Astrocyte of the cerebellum (primary cell): ENCODE measurements around the gene LTA4H.

ENCODE experiments used
- DNase-seq: peaks from one replicate; pipeline ENCODE4 v3.0.0-alpha.2; 2011; ENCODE audit warnings: low read depth
- H3K4me3 ChIP-seq: 2 replicates; pipeline ENCODE4 v1.5.1; 2011; ENCODE audit warnings: mild to moderate bottlenecking, low read depth, low read length, moderate library complexity
- in situ Hi-C: cut with HindIII; loops from 2 replicates; pipeline ENCODE4 v1.10.0; 2017; ENCODE audit warnings: low sequenced_read_pairs
- TF ChIP-seq, protein P1 (sequence below): IDR thresholded peaks from 2 replicates; pipeline ENCODE4 v1.5.1; 2012; ENCODE audit warnings: low read length, low read depth, moderate library complexity, mild to moderate bottlenecking; ENCODE audit errors: missing control alignments

The LTA4H gene

GRCh38 chr12:96034621-96035282, 635 bp downstream of the LTA4H start:
- TF ChIP-seq, protein P1, sequence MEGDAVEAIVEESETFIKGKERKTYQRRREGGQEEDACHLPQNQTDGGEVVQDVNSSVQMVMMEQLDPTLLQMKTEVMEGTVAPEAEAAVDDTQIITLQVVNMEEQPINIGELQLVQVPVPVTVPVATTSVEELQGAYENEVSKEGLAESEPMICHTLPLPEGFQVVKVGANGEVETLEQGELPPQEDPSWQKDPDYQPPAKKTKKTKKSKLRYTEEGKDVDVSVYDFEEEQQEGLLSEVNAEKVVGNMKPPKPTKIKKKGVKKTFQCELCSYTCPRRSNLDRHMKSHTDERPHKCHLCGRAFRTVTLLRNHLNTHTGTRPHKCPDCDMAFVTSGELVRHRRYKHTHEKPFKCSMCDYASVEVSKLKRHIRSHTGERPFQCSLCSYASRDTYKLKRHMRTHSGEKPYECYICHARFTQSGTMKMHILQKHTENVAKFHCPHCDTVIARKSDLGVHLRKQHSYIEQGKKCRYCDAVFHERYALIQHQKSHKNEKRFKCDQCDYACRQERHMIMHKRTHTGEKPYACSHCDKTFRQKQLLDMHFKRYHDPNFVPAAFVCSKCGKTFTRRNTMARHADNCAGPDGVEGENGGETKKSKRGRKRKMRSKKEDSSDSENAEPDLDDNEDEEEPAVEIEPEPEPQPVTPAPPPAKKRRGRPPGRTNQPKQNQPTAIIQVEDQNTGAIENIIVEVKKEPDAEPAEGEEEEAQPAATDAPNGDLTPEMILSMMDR: no peak
- DNase-seq: no peak
- in situ Hi-C loops: no loop called here
- peak overlapping the region; percentile 89 for H3K4me3 ChIP-seq

- DNase-seq: no peak
- H3K4me3 ChIP-seq: peak overlapping the region; percentile 89
- in situ Hi-C loops: no loop called here
- TF ChIP-seq, protein P1: no peak
Measured at GRCh38 chr12:96033549-96034389, 1.6 kb downstream of the LTA4H start.

- no peak overlapping the region for H3K4me3 ChIP-seq
- TF ChIP-seq, protein P1: no peak
- no peak for DNase-seq
- in situ Hi-C loops: no loop called here
Measured at GRCh38 chr12:96029826-96030225, 5.6 kb downstream of the LTA4H start.

DNA sequence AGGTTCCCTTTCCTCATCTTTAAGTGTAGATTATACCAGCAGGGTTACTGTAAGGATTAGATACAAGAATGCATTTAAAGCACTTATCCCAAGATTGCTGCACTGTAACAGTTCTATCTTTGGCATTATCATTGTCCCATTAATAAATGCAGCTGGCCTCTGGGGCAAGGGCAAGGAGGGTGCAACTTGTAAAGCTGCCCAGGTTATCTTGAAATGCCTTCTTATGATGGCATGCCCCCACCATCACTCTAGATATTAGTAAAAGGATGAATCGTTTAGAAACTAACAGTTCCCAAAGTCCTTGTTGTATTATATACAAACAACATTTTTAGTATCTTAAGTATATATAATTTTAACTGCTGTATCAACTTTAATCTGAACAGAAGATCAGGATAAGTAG, 6.8 kb downstream of the LTA4H start:
- in situ Hi-C loops: no loop called here
- DNase-seq: no peak
- H3K4me3 ChIP-seq: no peak overlapping the region
- TF ChIP-seq, protein P1: no peak

DNA sequence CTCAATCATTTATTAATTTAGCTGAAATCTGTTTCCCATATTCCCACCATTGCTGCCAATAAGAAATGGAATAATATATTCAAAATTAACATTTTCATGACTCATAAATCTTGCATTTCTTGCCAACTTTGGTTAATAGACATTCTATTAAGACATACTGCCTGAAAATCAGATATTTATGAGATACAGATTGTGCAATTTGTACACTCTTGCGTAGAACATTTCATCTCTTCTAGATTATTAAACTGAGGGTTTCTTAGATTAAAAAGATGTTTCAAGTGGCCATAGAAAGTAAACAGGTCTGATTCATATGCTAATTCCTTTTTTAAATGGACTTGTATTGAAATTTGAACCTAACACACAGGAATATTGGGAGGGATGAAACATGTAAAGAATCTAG, 9.1 kb downstream of the LTA4H start:
- in situ Hi-C loops: no loop called here
- TF ChIP-seq, protein P1: no peak
- no peak for DNase-seq
- no peak overlapping the region for H3K4me3 ChIP-seq

DNA sequence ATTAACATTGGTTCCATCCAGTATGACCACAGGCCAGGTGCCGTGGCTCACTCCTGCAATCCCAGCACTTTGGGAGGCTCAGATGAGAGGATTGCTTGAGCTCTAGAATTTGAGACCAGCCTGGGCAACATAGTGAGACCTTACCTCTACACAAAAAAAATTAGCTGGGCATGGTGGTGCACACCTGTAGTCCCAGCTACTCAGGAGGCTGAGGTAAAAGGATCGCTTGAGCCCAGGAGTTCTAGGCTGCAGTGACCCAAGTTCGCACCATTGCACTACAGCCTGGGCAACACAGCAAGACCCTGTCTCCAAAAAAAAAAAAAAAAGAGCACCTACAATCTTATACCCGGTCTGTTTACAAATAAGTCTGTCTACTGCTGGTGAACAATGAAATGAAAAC, 9.9 kb downstream of the LTA4H start:
- H3K4me3 ChIP-seq: no peak overlapping the region
- no peak for DNase-seq
- in situ Hi-C loops: no loop called here
- TF ChIP-seq, protein P1: no peak
